ENCODE data around the gene CAV2.
"Not testable (repeated sequence)": the region's sequence is repeated elsewhere in the genome, so short reads cannot be mapped to it uniquely, and the experiment has no call there.

The CAV2 gene, protein sequence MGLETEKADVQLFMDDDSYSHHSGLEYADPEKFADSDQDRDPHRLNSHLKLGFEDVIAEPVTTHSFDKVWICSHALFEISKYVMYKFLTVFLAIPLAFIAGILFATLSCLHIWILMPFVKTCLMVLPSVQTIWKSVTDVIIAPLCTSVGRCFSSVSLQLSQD

DNA sequence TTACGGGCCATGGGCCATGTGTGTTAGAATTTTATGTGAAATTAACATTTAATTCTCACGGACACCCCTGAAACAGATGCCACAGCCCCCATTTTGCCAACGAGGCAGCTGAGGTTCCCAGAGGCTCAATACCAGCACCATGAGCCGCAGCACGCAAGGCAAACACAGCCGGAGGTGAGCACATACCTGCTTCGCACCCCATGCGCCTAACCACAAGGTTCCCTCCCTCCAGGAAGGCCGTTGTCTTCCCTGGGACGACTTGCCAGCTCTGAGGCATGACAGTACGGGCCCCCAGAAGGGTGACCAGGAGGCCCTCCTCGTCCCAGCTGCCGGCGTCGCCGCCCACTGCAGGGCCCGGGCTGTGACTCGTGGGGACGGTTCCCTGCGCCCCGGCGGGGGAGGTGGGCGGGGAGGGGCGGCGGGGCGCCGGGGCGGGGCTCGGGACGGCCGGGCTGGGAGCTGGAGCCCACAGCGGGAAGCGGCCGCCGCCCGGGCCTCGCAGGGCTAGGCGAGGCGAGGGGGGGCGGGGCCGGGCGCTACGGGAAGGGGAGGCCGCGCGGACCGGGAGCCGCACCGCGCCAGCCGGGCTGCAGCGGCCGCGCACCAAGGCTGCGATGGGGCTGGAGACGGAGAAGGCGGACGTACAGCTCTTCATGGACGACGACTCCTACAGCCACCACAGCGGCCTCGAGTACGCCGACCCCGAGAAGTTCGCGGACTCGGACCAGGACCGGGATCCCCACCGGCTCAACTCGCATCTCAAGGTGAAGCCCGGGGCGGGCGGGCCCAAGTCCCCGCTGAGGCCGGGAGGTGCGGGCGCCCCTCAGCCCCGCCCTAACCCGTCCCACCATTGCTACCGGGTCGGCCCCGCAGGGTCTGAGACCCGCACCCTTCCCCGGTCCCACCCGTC, at the start of gene CAV2:
Gene CAV2, plus strand, starts transcription at position 571 of the 910 bp plus-strand sequence. Its CDS starts 44 bp downstream, at position 615.
- peak; percentile 53 for DNase-seq (ENCODE audit: low read depth, low spot score)

DNA sequence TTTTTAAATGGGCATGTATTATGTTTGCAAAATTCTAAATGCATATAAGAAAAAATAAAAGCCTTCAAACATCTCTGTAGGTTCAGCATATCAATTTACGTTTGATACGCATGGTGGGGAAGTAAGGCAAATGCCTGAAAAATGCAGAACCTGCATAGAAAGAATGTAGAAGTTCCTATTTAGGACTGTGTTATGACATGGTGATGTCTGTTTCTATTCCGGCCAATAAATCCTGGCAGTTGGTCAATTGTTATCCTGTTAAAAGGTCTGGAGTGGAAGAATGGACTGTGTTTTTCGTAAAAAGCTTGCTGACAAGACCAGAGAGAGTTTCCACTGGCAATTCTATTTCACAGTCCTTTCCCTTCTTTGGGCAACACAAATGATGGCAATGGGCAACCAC, 49.6 kb upstream of the CAV2 start:
- no peak for DNase-seq (ENCODE audit: low read depth, low spot score)

DNA sequence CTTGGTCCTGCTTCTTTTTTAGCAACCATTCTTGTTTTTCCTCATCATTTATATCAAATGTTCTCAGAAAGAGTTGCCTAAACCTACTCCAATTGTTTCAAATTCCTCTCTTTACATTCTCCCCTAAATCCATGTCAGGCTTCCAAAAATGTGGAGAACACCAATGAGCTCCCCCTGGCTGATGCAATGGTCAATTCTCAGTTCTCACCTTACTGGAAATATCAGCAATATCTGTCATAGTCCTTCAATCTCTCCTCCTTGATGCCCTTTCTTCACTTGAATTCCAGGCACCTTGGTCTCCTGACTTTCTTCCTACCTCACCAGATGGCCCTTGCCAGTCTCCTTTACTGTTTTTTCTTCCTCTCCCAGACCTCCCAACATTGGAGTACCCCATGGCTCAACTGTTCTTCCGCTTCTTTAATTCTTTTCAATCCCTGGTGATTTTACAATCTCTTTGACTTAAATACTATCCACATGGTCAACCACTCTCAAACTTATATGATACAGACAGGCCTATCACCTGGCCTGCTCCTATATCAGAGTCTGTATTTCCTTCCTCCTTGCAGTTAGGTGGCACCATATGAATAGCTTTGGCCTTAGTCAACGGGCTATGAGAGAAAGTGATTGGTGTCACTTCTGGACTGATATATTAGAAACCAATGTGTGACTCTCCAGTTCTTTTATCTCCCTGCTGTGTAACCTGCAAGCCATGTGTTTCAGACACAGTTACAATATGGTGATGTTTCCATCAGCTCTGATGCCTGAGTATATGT, 47.4 kb upstream of the CAV2 start:
- DNase-seq (ENCODE audit: low read depth, low spot score), result no peak

DNA sequence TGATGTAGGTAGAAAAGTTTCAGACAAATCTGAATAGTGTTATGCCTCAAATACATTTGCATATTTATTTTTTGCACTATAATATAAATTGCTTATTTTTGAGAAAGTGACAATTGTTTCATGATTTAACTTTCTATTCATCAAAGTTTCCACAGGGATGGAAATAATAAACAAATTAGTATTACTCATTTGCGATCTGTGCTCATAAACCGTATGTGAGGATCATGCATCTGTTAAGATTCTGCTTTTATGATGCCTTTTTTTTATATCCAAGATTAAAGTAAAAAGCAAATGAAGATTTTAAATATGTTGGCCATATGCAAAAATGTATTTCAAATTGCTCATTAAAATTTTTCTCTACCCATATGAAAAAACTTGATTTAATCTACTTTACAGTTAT, 45.2 kb upstream of the CAV2 start:
- no peak for DNase-seq (ENCODE audit: low read depth, low spot score)

DNA sequence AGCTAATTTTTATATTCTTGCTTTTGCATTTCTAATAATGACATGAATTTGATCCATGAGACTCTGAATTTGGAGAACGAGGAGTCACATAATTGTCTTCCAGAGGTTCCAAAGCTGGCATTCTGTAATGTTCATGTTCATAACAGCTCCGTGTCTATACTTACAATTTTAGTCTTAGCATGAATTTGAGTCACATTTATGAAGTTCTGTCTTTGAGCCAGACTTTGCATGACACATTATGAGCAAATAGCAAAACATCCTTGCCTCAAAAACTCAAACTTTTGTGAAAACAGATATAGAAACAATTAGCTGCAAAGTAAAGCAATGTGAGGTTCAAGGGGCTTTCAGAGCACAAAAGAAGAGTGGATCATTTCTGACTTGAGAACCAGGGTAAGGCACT, 44.5 kb upstream of the CAV2 start:
- no peak for DNase-seq (ENCODE audit: low read depth, low spot score)

DNA sequence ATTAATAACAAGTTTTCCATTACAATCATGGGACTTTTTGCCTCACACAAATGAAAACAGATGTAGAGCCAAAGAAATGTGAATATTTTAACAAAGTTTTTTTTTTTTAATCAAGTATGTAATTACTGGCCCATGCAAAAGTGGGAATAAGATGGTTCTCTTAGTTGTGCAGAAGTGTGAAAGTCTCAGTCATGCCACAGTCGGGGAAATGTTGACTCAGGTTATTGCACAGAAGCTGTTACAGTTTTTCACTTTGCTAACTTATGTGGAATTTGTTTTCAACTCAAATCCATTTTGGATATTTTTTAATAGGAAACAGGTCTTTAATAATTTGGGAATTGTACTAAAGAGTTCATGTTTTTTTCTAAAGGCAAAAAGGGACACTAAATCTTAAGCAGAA, 44.0 kb upstream of the CAV2 start:
- no peak for DNase-seq (ENCODE audit: low read depth, low spot score)

DNA sequence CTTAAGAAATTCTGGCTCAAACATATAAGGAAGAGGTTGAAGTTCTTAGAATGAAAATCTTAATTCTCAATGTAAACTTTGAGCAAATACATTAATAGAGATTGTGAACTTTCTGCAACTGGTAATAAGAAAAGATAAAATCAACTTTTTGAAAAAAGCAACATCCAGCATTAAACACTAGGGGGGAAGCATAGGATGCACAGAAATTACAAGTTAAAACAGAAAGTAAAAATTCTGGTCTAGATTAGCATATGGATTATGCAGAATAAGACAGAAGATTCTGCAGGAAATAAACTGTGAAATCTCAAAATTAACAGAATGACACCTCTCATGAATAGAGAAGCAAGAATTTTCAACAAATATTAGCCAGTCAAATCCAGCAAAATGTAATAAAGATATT, 38.0 kb upstream of the CAV2 start:
- no peak for DNase-seq (ENCODE audit: low read depth, low spot score)

DNA sequence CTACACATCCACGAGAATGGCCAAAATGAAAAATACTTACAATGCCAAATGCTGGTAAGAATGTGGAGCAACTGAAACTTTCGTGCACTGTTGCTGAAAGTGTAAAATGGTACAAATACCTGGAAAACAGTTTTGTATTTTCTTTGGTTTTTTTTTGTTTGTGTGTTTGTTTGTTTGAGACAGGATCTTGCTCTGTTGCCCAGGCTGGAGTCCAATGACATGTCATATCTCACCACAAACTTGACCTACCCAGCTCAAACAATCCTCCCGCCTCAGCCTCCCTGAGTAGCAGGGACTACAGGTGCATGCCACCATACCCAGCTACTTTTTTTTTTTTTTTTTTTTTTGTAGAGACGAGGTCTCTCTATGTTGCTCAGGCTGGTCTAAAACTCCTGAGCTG, 35.6 kb upstream of the CAV2 start:
- no peak for DNase-seq (ENCODE audit: low read depth, low spot score)

DNA sequence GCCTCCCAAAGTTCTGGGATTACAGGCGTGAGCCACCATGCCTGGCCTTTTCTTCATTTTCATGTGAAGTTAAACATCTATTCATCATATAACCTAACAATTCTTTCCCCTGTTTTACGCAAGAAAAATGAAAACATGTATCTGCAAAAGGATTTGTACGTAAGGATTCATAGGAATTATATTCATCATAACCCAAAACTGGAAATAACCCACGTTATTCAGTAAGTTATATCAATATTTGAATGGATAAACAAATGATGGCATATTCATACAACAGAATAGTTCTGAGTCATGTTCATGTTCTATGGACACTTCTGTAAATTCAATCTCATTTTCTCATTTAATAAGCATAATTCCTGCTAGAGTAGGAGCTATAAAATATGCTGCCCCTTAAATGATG, 35.2 kb upstream of the CAV2 start:
- no peak for DNase-seq (ENCODE audit: low read depth, low spot score)

DNA sequence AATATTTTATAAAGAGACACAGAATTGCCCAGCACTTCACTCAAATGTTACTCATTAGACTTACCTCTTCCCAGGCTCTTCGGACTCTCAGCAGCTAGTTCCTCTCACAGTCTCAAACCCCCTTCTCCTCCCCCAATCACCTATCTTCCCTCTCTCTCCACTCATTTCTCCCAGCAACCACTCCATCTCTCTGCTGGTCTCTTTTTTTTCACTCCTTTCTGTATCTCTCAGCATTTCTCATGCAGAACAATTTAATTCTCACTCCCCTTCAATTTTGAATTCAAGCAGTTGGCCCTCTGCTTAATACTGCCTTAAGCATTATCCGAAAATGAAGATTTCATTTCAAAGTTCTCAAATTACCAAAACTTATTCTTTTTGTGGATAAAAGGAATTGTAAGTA, 34.4 kb upstream of the CAV2 start:
- no peak for DNase-seq (ENCODE audit: low read depth, low spot score)

DNA sequence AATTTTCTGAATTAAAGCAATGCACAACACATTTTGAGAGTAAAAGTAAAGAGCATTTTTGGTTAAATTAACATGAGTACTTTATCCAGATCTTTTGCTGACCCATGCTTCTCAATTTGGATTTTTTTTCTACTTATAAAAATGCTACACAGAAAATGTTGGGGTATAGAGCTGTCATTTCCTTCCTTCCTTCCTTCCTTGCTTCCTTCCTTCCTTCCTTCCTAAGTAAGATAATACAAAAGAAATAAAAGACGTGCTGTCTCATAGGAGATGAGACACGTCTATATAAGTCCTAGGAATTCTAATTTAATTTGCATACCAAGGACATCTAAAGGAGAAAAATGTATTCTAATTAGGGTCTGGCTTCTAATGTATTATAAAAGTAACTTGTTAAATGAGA, 31.0 kb upstream of the CAV2 start:
- no peak for DNase-seq (ENCODE audit: low read depth, low spot score)

DNA sequence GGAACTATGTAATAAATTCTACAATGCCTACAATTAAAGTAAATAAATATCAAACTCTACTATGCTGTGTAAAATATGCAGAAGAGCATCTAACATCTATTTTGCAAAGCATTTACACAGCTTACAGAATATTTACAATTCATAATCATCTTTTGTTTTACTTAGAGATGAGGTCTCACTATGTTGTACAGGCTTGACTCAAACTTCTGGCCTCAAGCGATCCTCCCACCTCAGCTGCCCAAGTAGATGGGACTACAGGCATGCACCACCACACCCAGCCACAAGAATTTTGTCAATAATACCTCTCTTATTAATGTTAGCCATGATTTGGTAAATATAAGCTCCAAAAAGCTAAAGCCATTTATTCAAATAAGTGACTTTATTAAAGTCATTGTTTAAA, 21.9 kb upstream of the CAV2 start:
- no peak for DNase-seq (ENCODE audit: low read depth, low spot score)

DNA sequence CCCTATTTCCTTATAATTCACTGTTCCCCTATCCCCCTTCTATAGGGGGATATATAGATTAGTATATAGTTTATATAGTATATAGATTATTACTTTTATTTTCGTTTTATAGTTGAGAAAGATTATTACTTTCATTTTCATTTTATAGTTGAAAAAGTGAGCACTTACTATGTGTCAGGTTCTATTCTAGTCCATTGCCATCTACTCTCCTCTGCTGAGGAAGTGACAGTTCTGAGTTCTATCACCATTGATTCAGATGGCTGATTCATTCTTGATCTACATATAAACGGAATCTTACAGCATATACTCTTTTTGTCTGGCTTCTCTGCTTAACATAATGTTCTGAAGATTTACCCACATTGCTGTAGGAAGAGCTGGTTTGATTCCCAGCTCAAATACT, 20.7 kb upstream of the CAV2 start:
- no peak for DNase-seq (ENCODE audit: low read depth, low spot score)

DNA sequence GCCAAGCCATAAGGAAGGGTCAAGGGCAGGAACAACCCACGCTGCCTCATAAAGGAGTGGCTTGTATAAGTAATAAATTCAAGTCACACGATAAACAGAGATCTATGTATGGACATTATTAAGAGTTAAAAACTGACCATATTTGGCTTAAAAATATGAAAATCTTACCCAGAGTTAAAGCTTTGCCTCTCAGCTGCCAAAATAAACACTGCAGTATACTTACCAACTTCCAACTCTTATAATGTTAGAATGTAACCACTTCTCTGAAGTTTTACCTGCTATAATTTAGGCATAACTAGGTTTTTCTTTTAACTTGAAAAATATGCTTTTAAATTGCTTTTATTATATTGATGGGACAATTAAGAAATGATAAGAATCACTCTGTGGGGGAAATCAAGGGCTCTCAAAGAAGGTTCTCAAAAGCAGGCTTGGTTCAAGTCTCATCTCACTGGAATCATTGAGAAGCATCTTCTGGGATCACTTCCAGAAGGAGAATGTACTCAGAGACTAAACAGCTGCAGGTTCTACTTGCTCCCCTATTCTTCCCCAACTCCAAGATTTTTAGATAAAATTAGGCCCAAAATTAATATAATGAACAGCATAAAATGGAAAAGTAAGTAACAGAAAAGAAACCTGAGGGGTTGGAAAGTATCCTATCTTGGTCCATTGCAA, 16.1 kb upstream of the CAV2 start:
- no peak for DNase-seq (ENCODE audit: low read depth, low spot score)

DNA sequence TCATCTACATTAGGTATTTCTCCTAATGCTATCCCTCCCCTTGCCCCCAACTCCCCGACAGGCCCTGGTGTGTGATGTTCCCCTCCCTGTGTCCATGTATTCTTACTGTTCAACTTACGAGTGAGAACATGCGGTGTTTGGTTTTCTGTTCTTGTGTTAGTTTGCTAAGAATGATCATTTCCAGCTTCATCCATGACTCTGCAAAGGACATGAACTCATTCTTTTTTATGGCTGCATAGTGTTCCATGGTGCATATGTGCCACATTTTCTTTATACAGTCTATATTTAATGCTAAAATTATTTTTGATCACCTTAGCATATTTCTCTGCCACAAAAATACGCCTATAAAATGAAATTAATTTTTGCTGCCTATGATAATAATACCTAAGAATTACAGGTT, 15.1 kb upstream of the CAV2 start:
- not testable (repeated sequence) for DNase-seq (ENCODE audit: low read depth, low spot score)

DNA sequence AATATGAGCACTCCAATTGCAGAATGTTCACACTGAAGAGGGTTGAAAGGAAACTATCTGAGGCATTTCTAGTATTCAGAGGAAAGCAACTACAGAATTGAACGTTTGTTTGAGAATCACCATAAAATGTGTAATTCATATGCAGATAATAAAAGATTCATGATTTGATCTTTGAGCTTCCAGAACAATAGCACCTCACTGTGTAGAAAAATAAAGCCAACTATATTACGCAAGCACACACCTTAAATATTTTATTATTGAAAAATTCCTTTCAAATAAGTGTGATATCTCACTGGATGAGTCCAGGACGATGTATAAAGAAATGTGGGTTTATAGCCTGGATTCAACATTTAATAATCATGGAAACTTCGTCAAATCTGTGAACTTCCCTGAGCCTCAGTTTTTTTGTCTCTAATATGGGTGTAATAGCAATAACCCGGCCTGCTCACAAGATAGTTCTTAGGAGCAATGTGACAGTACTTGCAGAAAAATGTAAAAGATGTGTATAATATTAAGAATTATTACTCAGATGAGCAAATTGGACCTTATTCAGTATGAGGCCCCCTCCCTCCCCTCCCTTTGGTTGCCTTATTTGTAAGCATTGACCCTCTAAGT, 11.5 kb upstream of the CAV2 start:
- DNase-seq (ENCODE audit: low read depth, low spot score), result no peak

DNA sequence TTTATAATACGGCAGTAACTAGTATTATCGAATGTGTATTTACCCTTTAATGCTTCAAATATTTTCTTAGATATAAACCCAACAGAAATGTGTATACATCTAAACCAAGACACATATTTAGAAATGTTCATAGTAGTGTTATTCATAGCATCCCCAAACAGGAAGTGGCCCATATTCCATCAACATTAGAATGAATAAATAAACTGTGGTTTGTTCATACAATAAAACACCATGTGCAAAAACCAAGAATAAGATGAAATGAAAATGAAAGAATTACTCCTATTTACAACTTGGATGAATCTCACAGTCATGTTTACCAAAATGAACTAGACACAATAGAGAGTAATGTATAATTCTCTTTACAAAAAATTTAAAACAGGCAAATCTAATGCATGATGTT, 9.2 kb upstream of the CAV2 start:
- no peak for DNase-seq (ENCODE audit: low read depth, low spot score)

DNA sequence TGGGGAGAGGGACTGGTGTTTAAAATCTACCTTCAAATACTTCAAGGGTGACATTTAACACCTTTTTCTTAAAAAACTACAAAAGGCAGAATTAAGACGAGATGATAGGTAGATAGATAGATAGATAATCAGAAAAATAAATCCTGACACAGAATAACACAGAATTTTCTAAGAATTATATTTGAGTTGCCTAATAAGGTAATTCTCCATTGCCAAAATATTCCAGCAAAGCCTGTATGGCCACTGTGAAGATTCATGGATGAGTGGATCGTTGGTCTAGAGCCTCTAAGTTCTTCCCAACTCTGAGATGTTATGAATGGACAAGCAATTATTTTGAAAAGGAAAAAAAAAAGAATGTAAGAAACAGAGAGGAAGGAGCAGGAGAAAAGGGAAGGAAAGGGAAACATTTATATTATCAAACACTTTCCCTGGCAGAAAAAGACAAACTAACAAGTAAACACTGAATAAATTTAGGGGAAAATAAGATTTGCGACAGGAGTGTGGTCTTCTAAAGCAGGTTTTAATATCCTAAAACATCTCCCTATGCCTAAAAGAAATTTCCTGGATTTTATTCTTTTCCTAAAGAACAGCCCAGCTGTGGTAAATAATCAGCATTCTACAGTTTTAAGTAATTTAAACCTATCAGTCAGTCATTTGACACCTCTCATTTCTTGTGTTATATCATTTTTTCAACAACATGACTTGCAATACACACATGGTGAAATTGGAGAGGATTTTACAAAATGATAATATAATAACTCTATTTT, 7.5 kb upstream of the CAV2 start:
- no peak for DNase-seq (ENCODE audit: low read depth, low spot score)

DNA sequence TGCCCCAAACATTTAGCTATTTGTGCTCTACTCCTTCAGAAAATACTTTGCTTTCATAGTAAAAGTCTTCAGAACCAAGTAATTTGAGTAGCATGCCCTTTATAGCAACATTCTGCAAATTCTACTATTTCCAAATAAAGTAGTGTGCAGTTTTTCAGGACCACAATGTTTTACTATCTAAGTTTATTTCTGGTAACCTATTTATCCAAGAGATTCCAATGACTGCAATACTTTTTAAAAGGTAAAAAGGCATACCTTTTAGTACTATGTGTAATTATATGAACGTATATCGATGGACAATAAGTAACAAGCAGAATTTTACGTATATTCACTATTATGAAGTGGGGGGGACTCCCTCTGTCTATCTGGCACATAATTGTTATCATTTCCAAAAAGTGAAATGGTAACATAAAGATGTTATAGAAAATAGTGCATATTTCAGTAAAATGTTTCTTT, 6.9 kb upstream of the CAV2 start:
- DNase-seq (ENCODE audit: low read depth, low spot score), result no peak

DNA sequence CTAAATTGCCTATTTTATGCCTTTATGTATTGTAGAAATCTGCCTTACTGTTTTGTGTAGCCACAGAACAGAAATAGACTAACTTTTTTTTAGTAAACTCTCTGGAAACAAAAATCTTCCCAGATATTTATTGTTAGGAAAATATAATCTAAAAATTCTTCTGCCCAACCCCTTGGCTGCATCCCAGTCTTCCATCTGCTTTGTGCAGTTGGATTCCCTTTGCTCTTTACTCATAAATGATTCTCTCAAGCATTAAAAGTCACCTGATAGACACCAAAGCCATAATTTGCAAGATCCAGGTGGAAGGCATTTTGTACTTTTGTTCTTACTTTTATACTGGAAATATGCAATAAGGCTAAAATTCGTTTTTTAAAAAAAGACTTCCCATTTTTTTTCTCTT, 6.1 kb upstream of the CAV2 start:
- no peak for DNase-seq (ENCODE audit: low read depth, low spot score)

DNA sequence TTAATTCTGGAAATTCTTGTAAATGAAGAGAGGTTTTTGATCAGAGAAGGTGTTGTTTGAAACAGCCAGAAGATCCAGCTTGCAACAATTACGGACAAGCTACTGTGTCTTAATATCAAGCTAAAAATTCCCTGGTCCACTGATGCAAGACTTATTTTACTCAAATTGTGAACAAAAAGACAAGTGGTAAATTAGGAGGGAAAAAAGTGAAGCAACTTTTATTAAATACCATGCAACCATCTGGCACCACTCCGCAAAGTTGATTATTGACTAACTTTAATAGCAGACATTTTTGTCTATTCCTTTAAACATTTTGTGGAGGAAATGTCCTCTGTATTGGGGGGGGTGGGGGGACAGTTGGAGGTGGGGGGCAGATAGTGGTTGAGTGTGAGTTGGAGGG, 5.1 kb upstream of the CAV2 start:
- no peak for DNase-seq (ENCODE audit: low read depth, low spot score)
